Measurements from ENCODE around the gene PAPPA2. TPM values are rescaled to one million over a fixed set of nuclear protein-coding genes. Genes with fewer than 3 reads are reported as not detected.

Gene PAPPA2
- total RNA-seq, 1 experiment from 2014 or later, result not detected

DNA sequence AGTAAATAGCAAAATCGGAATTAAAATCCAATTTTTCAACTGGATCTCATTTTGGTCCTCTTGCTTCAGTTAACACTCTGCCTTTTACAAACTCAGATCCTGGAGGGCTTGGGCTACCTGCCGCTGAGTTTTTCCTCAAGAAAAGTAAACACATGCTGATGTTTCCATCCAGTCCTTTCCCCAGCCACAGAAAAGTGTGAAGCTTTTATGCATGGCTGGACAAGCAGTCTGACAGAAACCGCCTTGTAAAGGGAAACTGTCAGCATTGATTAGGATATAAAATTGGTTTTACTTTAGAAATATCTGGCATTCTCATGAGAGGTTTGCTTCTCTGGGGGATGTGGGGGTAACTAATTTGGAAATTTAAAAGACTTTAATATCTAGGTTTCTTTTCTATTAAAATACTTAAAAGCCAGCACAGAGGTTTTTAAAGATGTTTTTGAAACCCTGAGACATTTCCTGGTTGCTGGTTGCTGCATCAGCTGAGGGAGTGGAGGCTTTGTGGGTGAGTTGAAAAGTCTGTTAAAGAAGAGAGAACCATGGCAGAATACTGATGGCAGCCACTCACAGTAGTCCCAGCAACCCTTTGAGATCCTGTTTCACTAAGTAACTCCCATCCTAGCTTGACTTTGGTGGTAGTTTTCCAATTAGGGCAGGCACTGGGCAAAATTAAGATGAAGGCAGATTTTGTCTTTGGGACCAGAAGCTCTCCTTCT lies 238.3 kb downstream of the PAPPA2 start:
- Histone ChIP-seq H3F3A (ENCODE audit: insufficient read depth, low read depth) (no peaks in the 10 kb centered on the region), H3K9me3 (ENCODE audit: insufficient read depth, low read depth) (no peaks in the 10 kb centered on the region), H4K20me1 (ENCODE audit: insufficient read depth) (no peaks in the 10 kb centered on the region), H3K27me3 (ENCODE audit: insufficient read depth, low read depth) (0 out of 2 replicates have a peak, but pooled peaks cover 6% of the 10 kb centered on the region), H2AFZ (no peak overlapping the region), H3K4me1 (replicated peaks; ENCODE audit: insufficient read depth) (no peaks in the 10 kb centered on the region), H3K4me3 (no peak overlapping the region), H3K27ac (no peak overlapping the region), H3K9me2 (ENCODE audit: insufficient read depth) (no peaks in the 10 kb centered on the region), H3K79me2 (ENCODE audit: low read depth) (no peaks in the 10 kb centered on the region), H3K4me2 (no peak overlapping the region), H3K36me3 (ENCODE audit: low read depth) (no peaks in the 10 kb centered on the region)
- ChIA-PET CTCF (no interaction called here), POLR2A (ENCODE audit: unreplicated experiment) (no interaction called here)
- DNase-seq, result no peak
- no peak for TF ChIP-seq EZH2 (IDR thresholded peaks at IDR 0.05; ENCODE audit: low read depth)
- TF ChIP-seq, protein P1, sequence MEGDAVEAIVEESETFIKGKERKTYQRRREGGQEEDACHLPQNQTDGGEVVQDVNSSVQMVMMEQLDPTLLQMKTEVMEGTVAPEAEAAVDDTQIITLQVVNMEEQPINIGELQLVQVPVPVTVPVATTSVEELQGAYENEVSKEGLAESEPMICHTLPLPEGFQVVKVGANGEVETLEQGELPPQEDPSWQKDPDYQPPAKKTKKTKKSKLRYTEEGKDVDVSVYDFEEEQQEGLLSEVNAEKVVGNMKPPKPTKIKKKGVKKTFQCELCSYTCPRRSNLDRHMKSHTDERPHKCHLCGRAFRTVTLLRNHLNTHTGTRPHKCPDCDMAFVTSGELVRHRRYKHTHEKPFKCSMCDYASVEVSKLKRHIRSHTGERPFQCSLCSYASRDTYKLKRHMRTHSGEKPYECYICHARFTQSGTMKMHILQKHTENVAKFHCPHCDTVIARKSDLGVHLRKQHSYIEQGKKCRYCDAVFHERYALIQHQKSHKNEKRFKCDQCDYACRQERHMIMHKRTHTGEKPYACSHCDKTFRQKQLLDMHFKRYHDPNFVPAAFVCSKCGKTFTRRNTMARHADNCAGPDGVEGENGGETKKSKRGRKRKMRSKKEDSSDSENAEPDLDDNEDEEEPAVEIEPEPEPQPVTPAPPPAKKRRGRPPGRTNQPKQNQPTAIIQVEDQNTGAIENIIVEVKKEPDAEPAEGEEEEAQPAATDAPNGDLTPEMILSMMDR (conservative IDR thresholded peaks at IDR 0.05), result no peak
- intact Hi-C loops (cut with micrococcal nuclease; ENCODE audit: unreplicated experiment), result no loop called here
- BruUV-seq (replicated peaks), result no TSS peak

- Histone ChIP-seq H3K79me2 (ENCODE audit: low read depth) (no peaks in the 10 kb centered on the region), H2AFZ (no peak overlapping the region), H3K27ac (no peak overlapping the region), H3K4me2 (no peak overlapping the region), H3K27me3 (ENCODE audit: insufficient read depth, low read depth) (0 out of 2 replicates have a peak, but pooled peaks cover 6% of the 10 kb centered on the region), H3F3A (ENCODE audit: insufficient read depth, low read depth) (no peaks in the 10 kb centered on the region), H3K4me1 (replicated peaks; ENCODE audit: insufficient read depth) (no peaks in the 10 kb centered on the region), H3K9me2 (ENCODE audit: insufficient read depth) (no peaks in the 10 kb centered on the region), H3K4me3 (no peak overlapping the region), H4K20me1 (ENCODE audit: insufficient read depth) (no peaks in the 10 kb centered on the region), H3K36me3 (ENCODE audit: low read depth) (no peaks in the 10 kb centered on the region), H3K9me3 (ENCODE audit: insufficient read depth, low read depth) (no peaks in the 10 kb centered on the region)
- no peak for TF ChIP-seq EZH2 (IDR thresholded peaks at IDR 0.05; ENCODE audit: low read depth)
- TF ChIP-seq, protein P1 (conservative IDR thresholded peaks at IDR 0.05), result no peak
- intact Hi-C loops (cut with micrococcal nuclease; ENCODE audit: unreplicated experiment), result no loop called here
- no TSS peak for BruUV-seq (replicated peaks)
- ChIA-PET POLR2A (ENCODE audit: unreplicated experiment) (no interaction called here), CTCF (no interaction called here)
- DNase-seq, result no peak
Measured at GRCh38 chr1:176702901-176703300, 239.9 kb downstream of the PAPPA2 start.

GRCh38 chr1:176705585-176705984 lies 242.6 kb downstream of the PAPPA2 start:
- no peaks in the 10 kb centered on the region for H3K4me1 ChIP-seq (replicated peaks; ENCODE audit: insufficient read depth)
- H3K79me2 ChIP-seq (ENCODE audit: low read depth), result no peaks in the 10 kb centered on the region
- TF ChIP-seq EZH2 (IDR thresholded peaks at IDR 0.05; ENCODE audit: low read depth), result no peak
- TF ChIP-seq, protein P1 (conservative IDR thresholded peaks at IDR 0.05), result no peak
- no peak overlapping the region for H3K4me3 ChIP-seq
- ChIA-PET CTCF (no interaction called here), POLR2A (ENCODE audit: unreplicated experiment) (no interaction called here)
- H4K20me1 ChIP-seq (ENCODE audit: insufficient read depth), result no peaks in the 10 kb centered on the region
- H3K27ac ChIP-seq, result no peak overlapping the region
- intact Hi-C loops (cut with micrococcal nuclease; ENCODE audit: unreplicated experiment), result no loop called here
- no peak for DNase-seq
- no peaks in the 10 kb centered on the region; the same call in 1 of the 2 replicates for H3K9me2 ChIP-seq (ENCODE audit: insufficient read depth)
- H3F3A ChIP-seq (ENCODE audit: insufficient read depth, low read depth), result no peaks in the 10 kb centered on the region
- BruUV-seq (replicated peaks), result no TSS peak
- H3K36me3 ChIP-seq (ENCODE audit: low read depth), result no peaks in the 10 kb centered on the region
- no peak overlapping the region for H3K4me2 ChIP-seq
- no peak overlapping the region for H2AFZ ChIP-seq
- 0 out of 2 replicates have a peak, but pooled peaks cover 2% of the 10 kb centered on the region for H3K9me3 ChIP-seq (ENCODE audit: insufficient read depth, low read depth)
- H3K27me3 ChIP-seq (ENCODE audit: insufficient read depth, low read depth), result no peaks in the 10 kb centered on the region

All from PC-9 (cell line).